SK-N-MC (cell line): Measurements from ENCODE around the gene RFX2.

Experiments used
- DNase-seq: peaks from one replicate; pipeline ENCODE4 v3.0.0-alpha.2; 2011; ENCODE audit warnings: low read depth, low spot score
- H3K27ac ChIP-seq: fragments of 200-600 bp; sonication (generic); 2 replicates; pipeline ENCODE4 v1.5.1; 2016; ENCODE audit warnings: mixed run types
- H3K36me3 ChIP-seq: fragments of 200-600 bp; sonication (generic); 2 replicates; pipeline ENCODE4 v1.6.1; 2017; ENCODE audit warnings: antibody characterized with exemption, low read length, mixed read lengths; ENCODE audit not compliant: insufficient read depth
- H3K4me3 ChIP-seq: fragments of 200-600 bp; sonication (generic); 2 replicates; pipeline ENCODE4 v1.5.1; 2016
- H3K9ac ChIP-seq: fragments of 200-600 bp; sonication (generic); 2 replicates; pipeline ENCODE4 v1.8.0; 2017; ENCODE audit warnings: mixed run types, mixed read lengths; ENCODE audit not compliant: insufficient read length
- H3K9me3 ChIP-seq: fragments of 200-600 bp; sonication (generic); 2 replicates; pipeline ENCODE4 v1.6.1; 2017; ENCODE audit warnings: low read depth, mild to moderate bottlenecking, antibody characterized with exemption, low read length, moderate library complexity, mixed read lengths
- EZH2 ChIP-seq: fragments of 200-600 bp; sonication (generic); IDR thresholded peaks from one replicate; pipeline ENCODE4 v1.6.1; 2017; ENCODE audit warnings: antibody characterized with exemption
- FOXP2 ChIP-seq: optimal IDR thresholded peaks from 2 replicates; pipeline ENCODE3; 2011; ENCODE audit warnings: mild to moderate bottlenecking, moderate library complexity; ENCODE audit not compliant: insufficient read depth; ENCODE audit errors: extremely low read length, control extremely low read depth
- POLR2AphosphoS5 ChIP-seq: IDR thresholded peaks from 2 replicates; pipeline ENCODE4 v1.6.1; 2012; ENCODE audit warnings: mild to moderate bottlenecking, low read depth, low read length, borderline replicate concordance

RFX2 gene

GRCh38 chr19:6063576-6064335 is 46.5 kb downstream of the RFX2 start:
- no peak for DNase-seq
- Histone ChIP-seq H3K4me3 (no peak overlapping the region), H3K27ac (no peak overlapping the region), H3K9me3 (no peaks in the 10 kb centered on the region), H3K36me3 (no peaks in the 10 kb centered on the region), H3K9ac (no peak overlapping the region)
- no peak for TF ChIP-seq POLR2AphosphoS5
- TF ChIP-seq FOXP2, result no peak
- no peak for TF ChIP-seq EZH2

GRCh38 chr19:6062961-6063575 is 47.2 kb downstream of the RFX2 start:
- H3K36me3 ChIP-seq, result no peaks in the 10 kb centered on the region
- H3K9ac ChIP-seq, result no peak overlapping the region

GRCh38 chr19:6062274-6062673 is 48.0 kb downstream of the RFX2 start:
- no peak for DNase-seq
- Histone ChIP-seq H3K27ac (no peak overlapping the region), H3K36me3 (no peaks in the 10 kb centered on the region), H3K4me3 (no peak overlapping the region), H3K9me3 (no peaks in the 10 kb centered on the region), H3K9ac (no peak overlapping the region)
- TF ChIP-seq EZH2 (no peak), POLR2AphosphoS5 (no peak)

More at GRCh38 chr19:6062961-6063575, 47.2 kb downstream of the RFX2 start:
- no peak for DNase-seq
- Histone ChIP-seq H3K4me3 (no peak overlapping the region), H3K9me3 (no peaks in the 10 kb centered on the region), H3K27ac (no peak overlapping the region)
- TF ChIP-seq FOXP2 (no peak), POLR2AphosphoS5 (no peak), EZH2 (no peak)

GRCh38 chr19:6061376-6062130 is 48.7 kb downstream of the RFX2 start:
- TF ChIP-seq POLR2AphosphoS5 (no peak), EZH2 (no peak), FOXP2 (no peak)
- DNase-seq, result no peak
- Histone ChIP-seq H3K9me3 (no peaks in the 10 kb centered on the region), H3K36me3 (no peaks in the 10 kb centered on the region), H3K27ac (no peak overlapping the region), H3K9ac (no peak overlapping the region), H3K4me3 (no peak overlapping the region)

GRCh38 chr19:6060600-6061375 is 49.5 kb downstream of the RFX2 start:
- H3K9ac ChIP-seq, result no peak overlapping the region
- H3K27ac ChIP-seq, result no peak overlapping the region
- no peaks in the 10 kb centered on the region for H3K36me3 ChIP-seq
- no peaks in the 10 kb centered on the region for H3K9me3 ChIP-seq
- no peak overlapping the region for H3K4me3 ChIP-seq
- no peak for DNase-seq
- TF ChIP-seq POLR2AphosphoS5 (no peak), FOXP2 (no peak), EZH2 (no peak)

- TF ChIP-seq EZH2, result no peak
- no peak for TF ChIP-seq FOXP2
- TF ChIP-seq POLR2AphosphoS5, result no peak
- DNase-seq, result no peak
- H3K27ac ChIP-seq, result no peak overlapping the region
- H3K9ac ChIP-seq, result no peak overlapping the region
- H3K4me3 ChIP-seq, result no peak overlapping the region
- H3K9me3 ChIP-seq, result no peaks in the 10 kb centered on the region
- H3K36me3 ChIP-seq, result no peaks in the 10 kb centered on the region
Observed at GRCh38 chr19:6059988-6060599, 50.2 kb downstream of the RFX2 start.

GRCh38 chr19:6059396-6059947 is 50.8 kb downstream of the RFX2 start:
- TF ChIP-seq FOXP2, result no peak
- TF ChIP-seq POLR2AphosphoS5, result no peak
- no peak for TF ChIP-seq EZH2
- Histone ChIP-seq H3K27ac (no peak overlapping the region), H3K4me3 (no peak overlapping the region), H3K36me3 (no peaks in the 10 kb centered on the region), H3K9me3 (no peaks in the 10 kb centered on the region), H3K9ac (no peak overlapping the region)
- DNase-seq, result no peak
